22Rv1 (cell line): ENCODE results near the gene FYN.

Source experiments
- ZFX ChIP-seq: fragments of 450-650 bp; IDR thresholded peaks from 2 replicates; pipeline ENCODE4 v1.6.1; 2017; ENCODE audit warnings: antibody characterized with exemption, borderline replicate concordance
- TF ChIP-seq, protein P1 (sequence below): fragments of 450-650 bp; IDR thresholded peaks from 2 replicates; pipeline ENCODE4 v1.5.1; 2017; ENCODE audit warnings: mild to moderate bottlenecking

GRCh38 chr6:111776236-111777221 lies 96.7 kb downstream of the FYN start:
- TF ChIP-seq, protein P1, sequence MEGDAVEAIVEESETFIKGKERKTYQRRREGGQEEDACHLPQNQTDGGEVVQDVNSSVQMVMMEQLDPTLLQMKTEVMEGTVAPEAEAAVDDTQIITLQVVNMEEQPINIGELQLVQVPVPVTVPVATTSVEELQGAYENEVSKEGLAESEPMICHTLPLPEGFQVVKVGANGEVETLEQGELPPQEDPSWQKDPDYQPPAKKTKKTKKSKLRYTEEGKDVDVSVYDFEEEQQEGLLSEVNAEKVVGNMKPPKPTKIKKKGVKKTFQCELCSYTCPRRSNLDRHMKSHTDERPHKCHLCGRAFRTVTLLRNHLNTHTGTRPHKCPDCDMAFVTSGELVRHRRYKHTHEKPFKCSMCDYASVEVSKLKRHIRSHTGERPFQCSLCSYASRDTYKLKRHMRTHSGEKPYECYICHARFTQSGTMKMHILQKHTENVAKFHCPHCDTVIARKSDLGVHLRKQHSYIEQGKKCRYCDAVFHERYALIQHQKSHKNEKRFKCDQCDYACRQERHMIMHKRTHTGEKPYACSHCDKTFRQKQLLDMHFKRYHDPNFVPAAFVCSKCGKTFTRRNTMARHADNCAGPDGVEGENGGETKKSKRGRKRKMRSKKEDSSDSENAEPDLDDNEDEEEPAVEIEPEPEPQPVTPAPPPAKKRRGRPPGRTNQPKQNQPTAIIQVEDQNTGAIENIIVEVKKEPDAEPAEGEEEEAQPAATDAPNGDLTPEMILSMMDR, result no peak
- no peak for TF ChIP-seq ZFX
